Activated T-cell treated with anti-CD3 and anti-CD28 coated beads for 24 hours (primary cell): ENCODE measurements around the gene ARHGAP26.

ENCODE experiments used
- DNase-seq: peaks from one replicate; pipeline ENCODE4 v3.0.0-alpha.2; 2020; ENCODE audit warnings: low read depth

ARHGAP26 gene

GRCh38 chr5:143044265-143044664 lies 274.1 kb downstream of the ARHGAP26 start:
- DNase-seq = no peak

- no peak for DNase-seq
Measured at GRCh38 chr5:143045062-143045461, 274.9 kb downstream of the ARHGAP26 start.

- no peak for DNase-seq
Measured at GRCh38 chr5:143046314-143046713, 276.1 kb downstream of the ARHGAP26 start.

- DNase-seq = no peak
Measured at GRCh38 chr5:143047091-143047490, 276.9 kb downstream of the ARHGAP26 start.

GRCh38 chr5:143050183-143050582 lies 280.0 kb downstream of the ARHGAP26 start:
- DNase-seq = no peak

GRCh38 chr5:143051244-143052058 lies 281.3 kb downstream of the ARHGAP26 start:
- no peak for DNase-seq

GRCh38 chr5:143052967-143053682 lies 282.9 kb downstream of the ARHGAP26 start:
- no peak for DNase-seq

- DNase-seq = no peak
Measured at GRCh38 chr5:143053780-143054179, 283.6 kb downstream of the ARHGAP26 start.

GRCh38 chr5:143054480-143054941 lies 284.3 kb downstream of the ARHGAP26 start:
- no peak for DNase-seq

- no peak for DNase-seq
Measured at GRCh38 chr5:143055596-143056338, 285.6 kb downstream of the ARHGAP26 start.

GRCh38 chr5:143056339-143056704 lies 286.1 kb downstream of the ARHGAP26 start:
- DNase-seq = no peak

- DNase-seq = no peak
Measured at GRCh38 chr5:143056792-143057579, 286.8 kb downstream of the ARHGAP26 start.

GRCh38 chr5:143057580-143057999 lies 287.4 kb downstream of the ARHGAP26 start:
- no peak for DNase-seq

GRCh38 chr5:143059355-143059754 lies 289.2 kb downstream of the ARHGAP26 start:
- no peak for DNase-seq

- DNase-seq = no peak
Measured at GRCh38 chr5:143059976-143060765, 290.0 kb downstream of the ARHGAP26 start.

- DNase-seq = no peak
Measured at GRCh38 chr5:143061161-143061945, 291.2 kb downstream of the ARHGAP26 start.

GRCh38 chr5:143062379-143062778 lies 292.2 kb downstream of the ARHGAP26 start:
- no peak for DNase-seq

GRCh38 chr5:143063175-143063970 lies 293.2 kb downstream of the ARHGAP26 start:
- no peak for DNase-seq

- no peak for DNase-seq
Measured at GRCh38 chr5:143064218-143064641, 294.1 kb downstream of the ARHGAP26 start.
